OCI-LY3 (cell line): ENCODE data around the gene C11orf24.
A peak's percentile ranks its signal among the peaks of the same experiment; 100 is the strongest.
"Not testable (repeated sequence)": the region's sequence is repeated elsewhere in the genome, so short reads cannot be mapped to it uniquely, and the experiment has no call there.

Source experiments
- H2AFZ ChIP-seq: fragments of 200-600, 300-600 bp; shearing (Covaris generic); 2 replicates; pipeline ENCODE4 v1.6.0; 2014; ENCODE audit warnings: antibody characterized with exemption, low read depth, low read length
- H3K27ac ChIP-seq: fragments of 200-600, 300-600 bp; sonication (generic); 2 replicates; pipeline ENCODE4 v1.5.1; 2014; ENCODE audit warnings: mild to moderate bottlenecking, low read length, moderate library complexity, mixed read lengths
- H3K27me3 ChIP-seq: fragments of 200-600, 300-600 bp; sonication (generic); 2 replicates; pipeline ENCODE4 v1.6.1; 2014; ENCODE audit warnings: low read depth, low read length, mixed read lengths
- H3K36me3 ChIP-seq: fragments of 200-600, 300-600 bp; sonication (generic); replicated peaks from 2 replicates; pipeline ENCODE3; 2014; ENCODE audit warnings: low read depth, low read length, mixed read lengths
- H3K4me1 ChIP-seq: fragments of 300-600, 200-600 bp; sonication (generic); 2 replicates; pipeline ENCODE4 v1.6.1; 2014; ENCODE audit warnings: low read length, mixed read lengths
- H3K4me2 ChIP-seq: fragments of 200-600, 300-600 bp; sonication (generic); 2 replicates; pipeline ENCODE4 v1.6.1; 2014; ENCODE audit warnings: low read length, mixed read lengths
- H3K4me3 ChIP-seq: fragments of 300-600, 200-600 bp; sonication (generic); 2 replicates; pipeline ENCODE4 v1.5.1; 2014; ENCODE audit warnings: antibody characterized with exemption, mild to moderate bottlenecking, low read length, moderate library complexity
- H3K79me2 ChIP-seq: fragments of 300-600, 200-600 bp; shearing (Covaris generic); 2 replicates; pipeline ENCODE4 v1.6.1; 2014; ENCODE audit warnings: mild to moderate bottlenecking, low read length, mixed read lengths
- H3K9ac ChIP-seq: fragments of 300-600, 200-600 bp; shearing (Covaris generic); 2 replicates; pipeline ENCODE4 v1.6.0; 2014; ENCODE audit warnings: mild to moderate bottlenecking, low read length, moderate library complexity
- H3K9me3 ChIP-seq: fragments of 200-600, 300-600 bp; shearing (Covaris generic); 2 replicates; pipeline ENCODE4 v1.6.1; 2014; ENCODE audit warnings: low read length, mixed read lengths; ENCODE audit not compliant: insufficient read depth
- H4K20me1 ChIP-seq: fragments of 200-600, 300-600 bp; sonication (generic); 2 replicates; pipeline ENCODE4 v1.6.1; 2016; ENCODE audit warnings: low read length, mixed read lengths; ENCODE audit not compliant: insufficient read depth
- CTCF ChIP-seq: fragments of 200-600, 300-600 bp; sonication (generic); IDR thresholded peaks from 2 replicates; pipeline ENCODE4 v1.5.1; 2014; ENCODE audit warnings: antibody characterized with exemption, low read length, low read depth
- EZH2phosphoT487 ChIP-seq: fragments of 200-600 bp; shearing (Covaris generic); IDR thresholded peaks from 2 replicates; pipeline ENCODE4 v1.6.1; 2018; ENCODE audit warnings: antibody characterized with exemption, mixed run types, low read depth

C11orf24 gene

GRCh38 chr11:68302670-68303069, 30.9 kb upstream of the C11orf24 start:
- Histone ChIP-seq H3K79me2 (no peaks in the 10 kb centered on the region), H3K4me3 (no peak overlapping the region), H3K36me3 (no peaks in the 10 kb centered on the region), H3K27ac (no peak overlapping the region), H3K27me3 (peaks cover 8% of the 10 kb centered on the region), H4K20me1 (no peaks in the 10 kb centered on the region), H3K4me1 (peaks cover 15% of the 10 kb centered on the region), H3K9ac (no peak overlapping the region), H3K9me3 (no peaks in the 10 kb centered on the region), H2AFZ (no peak overlapping the region), H3K4me2 (no peak overlapping the region)
- TF ChIP-seq EZH2phosphoT487 (no peak), CTCF (no peak)

GRCh38 chr11:68302256-68302655, 30.5 kb upstream of the C11orf24 start:
- TF ChIP-seq CTCF = no peak
- TF ChIP-seq EZH2phosphoT487 = no peak
- no peak overlapping the region for H2AFZ ChIP-seq
- no peaks in the 10 kb centered on the region for H3K79me2 ChIP-seq
- H3K9ac ChIP-seq = no peak overlapping the region
- peaks cover 8% of the 10 kb centered on the region for H3K27me3 ChIP-seq
- no peaks in the 10 kb centered on the region for H3K36me3 ChIP-seq
- no peaks in the 10 kb centered on the region for H4K20me1 ChIP-seq
- peaks cover 15% of the 10 kb centered on the region for H3K4me1 ChIP-seq
- H3K27ac ChIP-seq = no peak overlapping the region
- H3K4me3 ChIP-seq = no peak overlapping the region
- H3K4me2 ChIP-seq = no peak overlapping the region
- no peaks in the 10 kb centered on the region for H3K9me3 ChIP-seq

- H4K20me1 ChIP-seq = no peaks in the 10 kb centered on the region
- peaks cover 8% of the 10 kb centered on the region for H3K27me3 ChIP-seq
- no peak overlapping the region for H3K4me2 ChIP-seq
- H3K9ac ChIP-seq = no peak overlapping the region
- no peaks in the 10 kb centered on the region for H3K79me2 ChIP-seq
- H3K36me3 ChIP-seq = no peaks in the 10 kb centered on the region
- peaks cover 15% of the 10 kb centered on the region for H3K4me1 ChIP-seq
- H3K27ac ChIP-seq = no peak overlapping the region
- H3K4me3 ChIP-seq = no peak overlapping the region
- H3K9me3 ChIP-seq = no peaks in the 10 kb centered on the region
- TF ChIP-seq CTCF (peak; percentile 43), EZH2phosphoT487 (no peak)
- no peak overlapping the region for H2AFZ ChIP-seq
These were observed 28.5 kb upstream of the C11orf24 start for GRCh38 chr11:68300076-68300830.

- not testable (repeated sequence) for H2AFZ ChIP-seq, H3K27ac ChIP-seq, H3K9me3 ChIP-seq, H4K20me1 ChIP-seq, H3K36me3 ChIP-seq, H3K27me3 ChIP-seq, H3K79me2 ChIP-seq, H3K4me2 ChIP-seq, H3K4me3 ChIP-seq, H3K9ac ChIP-seq
- peaks cover 15% of the 10 kb centered on the region for H3K4me1 ChIP-seq
These were observed 27.7 kb upstream of the C11orf24 start for GRCh38 chr11:68299517-68299879.
